ENCODE data around the gene GLB1L3. TPM values are rescaled to one million over a fixed set of nuclear protein-coding genes. Genes with fewer than 3 reads are reported as not detected.

The GLB1L3 gene
- polyA plus RNA-seq, 1 donor (not counting 4 experiments of a cell fraction or from before 2014, with no cell fraction given): 3.0 TPM

DNA sequence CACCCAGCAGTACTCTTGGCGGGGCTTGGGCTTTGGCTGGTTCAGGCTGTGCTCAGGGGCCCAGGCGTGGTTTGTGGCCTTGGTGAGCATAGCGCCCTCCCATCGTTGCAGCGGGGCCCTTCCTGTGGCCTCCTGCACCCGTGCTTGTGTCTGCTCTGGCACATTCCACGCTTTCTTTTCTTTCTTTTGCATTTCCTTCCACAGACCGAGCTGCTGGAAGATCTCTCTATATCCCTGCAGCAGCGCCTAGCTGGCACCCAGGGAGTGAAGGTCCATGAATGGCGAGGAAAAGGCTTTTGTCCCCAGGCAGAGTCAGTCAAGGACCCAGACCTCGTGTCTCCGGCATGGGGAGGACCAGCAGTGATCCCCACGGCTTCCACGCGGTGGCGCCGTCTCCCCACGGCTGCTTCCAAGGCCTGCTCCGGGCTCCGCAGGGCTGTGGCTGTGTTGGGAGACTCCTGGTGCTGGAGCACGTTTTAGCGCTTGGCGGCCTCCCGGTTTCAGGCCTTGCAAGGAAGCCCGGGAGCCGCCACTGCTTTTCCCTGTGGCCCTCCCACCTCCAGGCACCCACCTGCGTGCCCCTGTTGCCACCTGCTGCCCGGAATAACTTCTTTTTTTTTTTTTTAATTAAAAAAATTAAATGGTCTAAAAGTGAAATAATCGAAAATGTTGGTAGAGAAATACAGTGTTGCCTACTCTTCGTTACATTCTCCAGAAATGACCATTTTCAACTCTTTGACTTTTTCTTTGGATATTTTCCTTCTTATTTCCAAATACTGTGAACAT lies 84.1 kb downstream of the GLB1L3 start:
- dilution Hi-C loops (cut with MboI; ENCODE audit: extremely low pct_ligation_motif_present, low sequenced_read_pairs): no loop called here
- Histone ChIP-seq H3K36me3 (ENCODE audit: control insufficient read depth in 2 of 2, extremely low read depth in 1 of 2, insufficient read depth in 2 of 2, low read length in 2 of 2) (no peaks in the 10 kb centered on the region), H3K79me2 (ENCODE audit: control insufficient read depth, insufficient read depth, low read length) (no peaks in the 10 kb centered on the region), H4K20me1 (ENCODE audit: control insufficient read depth, extremely low read depth, insufficient read depth, low read length) (no peaks in the 10 kb centered on the region), H2AFZ (ENCODE audit: control insufficient read depth, low read length) (peak overlapping the region; percentile 67), H3K9me3 (ENCODE audit: control insufficient read depth, low read depth, low read length) (no peaks in the 10 kb centered on the region), H3K27me3 (ENCODE audit: control insufficient read depth, extremely low read depth, insufficient read depth, low read length) (no peaks in the 10 kb centered on the region), H3K9ac (ENCODE audit: control insufficient read depth, extremely low read depth, insufficient read depth, low read length) (no peak overlapping the region), H3K27ac (ENCODE audit: control insufficient read depth, insufficient read depth, low read length) (no peak overlapping the region), H3K9me1 (ENCODE audit: control insufficient read depth, extremely low read depth, insufficient read depth, low read length) (no peaks in the 10 kb centered on the region), H3K4me2 (ENCODE audit: control insufficient read depth, extremely low read depth, insufficient read depth, low read depth, low read length) (no peak overlapping the region), H3K4me1 (ENCODE audit: control insufficient read depth, extremely low read depth, insufficient read depth, low read length) (no peaks in the 10 kb centered on the region), H3K4me3 (ENCODE audit: control insufficient read depth in 2 of 3, extremely low read depth in 1 of 3, insufficient read depth in 2 of 3, low read depth in 1 of 3, low read length in 3 of 3) (no peak overlapping the region)
- no peak for TF ChIP-seq EZH2 (IDR thresholded peaks at IDR 0.05; ENCODE audit: low read length)
- TF ChIP-seq, protein P1, sequence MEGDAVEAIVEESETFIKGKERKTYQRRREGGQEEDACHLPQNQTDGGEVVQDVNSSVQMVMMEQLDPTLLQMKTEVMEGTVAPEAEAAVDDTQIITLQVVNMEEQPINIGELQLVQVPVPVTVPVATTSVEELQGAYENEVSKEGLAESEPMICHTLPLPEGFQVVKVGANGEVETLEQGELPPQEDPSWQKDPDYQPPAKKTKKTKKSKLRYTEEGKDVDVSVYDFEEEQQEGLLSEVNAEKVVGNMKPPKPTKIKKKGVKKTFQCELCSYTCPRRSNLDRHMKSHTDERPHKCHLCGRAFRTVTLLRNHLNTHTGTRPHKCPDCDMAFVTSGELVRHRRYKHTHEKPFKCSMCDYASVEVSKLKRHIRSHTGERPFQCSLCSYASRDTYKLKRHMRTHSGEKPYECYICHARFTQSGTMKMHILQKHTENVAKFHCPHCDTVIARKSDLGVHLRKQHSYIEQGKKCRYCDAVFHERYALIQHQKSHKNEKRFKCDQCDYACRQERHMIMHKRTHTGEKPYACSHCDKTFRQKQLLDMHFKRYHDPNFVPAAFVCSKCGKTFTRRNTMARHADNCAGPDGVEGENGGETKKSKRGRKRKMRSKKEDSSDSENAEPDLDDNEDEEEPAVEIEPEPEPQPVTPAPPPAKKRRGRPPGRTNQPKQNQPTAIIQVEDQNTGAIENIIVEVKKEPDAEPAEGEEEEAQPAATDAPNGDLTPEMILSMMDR (optimal IDR thresholded peaks at IDR 0.05 in 1 of 3, IDR thresholded peaks at IDR 0.05 in 1 of 3, conservative IDR thresholded peaks at IDR 0.05 in 1 of 3; ENCODE audit: extremely low read depth in 1 of 3, insufficient read depth in 2 of 3, low read length in 3 of 3): peak; percentile 87 to 99 (median 98)
- DNase-seq (ENCODE audit: low read depth, low spot score) (no peak), FAIRE-seq (no peak)

DNA sequence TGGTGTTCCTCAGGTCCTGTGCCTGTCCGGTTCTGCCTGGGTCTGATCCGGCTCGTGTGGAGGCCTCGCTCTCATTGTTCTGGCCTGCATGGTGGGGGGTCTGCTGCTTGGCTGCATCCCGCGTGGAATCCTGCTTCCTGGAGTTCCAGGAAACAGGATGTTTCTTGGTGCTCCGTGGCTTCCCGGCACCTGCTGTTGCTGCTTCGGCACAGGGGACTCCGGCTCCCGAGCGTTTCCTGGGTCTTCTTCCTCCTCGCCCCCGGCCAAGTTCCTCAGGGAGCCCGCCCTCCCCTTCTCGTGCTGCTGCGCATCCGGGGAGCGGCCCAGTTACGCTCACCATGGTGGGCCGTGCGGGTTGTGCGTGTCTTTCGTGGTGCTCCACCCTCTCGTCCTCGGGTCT lies 85.5 kb downstream of the GLB1L3 start:
- Histone ChIP-seq H3K4me1 (ENCODE audit: control insufficient read depth, extremely low read depth, insufficient read depth, low read length) (no peaks in the 10 kb centered on the region), H3K79me2 (ENCODE audit: control insufficient read depth, insufficient read depth, low read length) (no peaks in the 10 kb centered on the region), H3K9me3 (ENCODE audit: control insufficient read depth, low read depth, low read length) (no peaks in the 10 kb centered on the region), H3K27ac (ENCODE audit: control insufficient read depth, insufficient read depth, low read length) (no peak overlapping the region), H3K27me3 (ENCODE audit: control insufficient read depth, extremely low read depth, insufficient read depth, low read length) (no peaks in the 10 kb centered on the region), H3K4me3 (ENCODE audit: control insufficient read depth in 2 of 3, extremely low read depth in 1 of 3, insufficient read depth in 2 of 3, low read depth in 1 of 3, low read length in 3 of 3) (no peak overlapping the region), H4K20me1 (ENCODE audit: control insufficient read depth, extremely low read depth, insufficient read depth, low read length) (no peaks in the 10 kb centered on the region), H3K9me1 (ENCODE audit: control insufficient read depth, extremely low read depth, insufficient read depth, low read length) (no peaks in the 10 kb centered on the region), H2AFZ (ENCODE audit: control insufficient read depth, low read length) (no peak overlapping the region), H3K4me2 (ENCODE audit: control insufficient read depth, extremely low read depth, insufficient read depth, low read depth, low read length) (no peak overlapping the region), H3K36me3 (ENCODE audit: control insufficient read depth in 2 of 2, extremely low read depth in 1 of 2, insufficient read depth in 2 of 2, low read length in 2 of 2) (no peaks in the 10 kb centered on the region), H3K9ac (ENCODE audit: control insufficient read depth, extremely low read depth, insufficient read depth, low read length) (no peak overlapping the region)
- dilution Hi-C loops (cut with MboI; ENCODE audit: extremely low pct_ligation_motif_present, low sequenced_read_pairs): no loop called here
- DNase-seq (ENCODE audit: low read depth, low spot score) (no peak), FAIRE-seq (no peak)
- TF ChIP-seq EZH2 (IDR thresholded peaks at IDR 0.05; ENCODE audit: low read length): no peak
- TF ChIP-seq, protein P1 (optimal IDR thresholded peaks at IDR 0.05 in 1 of 3, IDR thresholded peaks at IDR 0.05 in 1 of 3, conservative IDR thresholded peaks at IDR 0.05 in 1 of 3; ENCODE audit: extremely low read depth in 1 of 3, insufficient read depth in 2 of 3, low read length in 3 of 3): no peak

All from keratinocyte (primary cell).